ENCODE results near the gene STUB1.

The STUB1 gene

GRCh38 chr16:645852-646678, 34.1 kb upstream of the STUB1 start:
- DNase-seq = no peak

GRCh38 chr16:646679-647172, 33.5 kb upstream of the STUB1 start:
- DNase-seq = no peak

DNA sequence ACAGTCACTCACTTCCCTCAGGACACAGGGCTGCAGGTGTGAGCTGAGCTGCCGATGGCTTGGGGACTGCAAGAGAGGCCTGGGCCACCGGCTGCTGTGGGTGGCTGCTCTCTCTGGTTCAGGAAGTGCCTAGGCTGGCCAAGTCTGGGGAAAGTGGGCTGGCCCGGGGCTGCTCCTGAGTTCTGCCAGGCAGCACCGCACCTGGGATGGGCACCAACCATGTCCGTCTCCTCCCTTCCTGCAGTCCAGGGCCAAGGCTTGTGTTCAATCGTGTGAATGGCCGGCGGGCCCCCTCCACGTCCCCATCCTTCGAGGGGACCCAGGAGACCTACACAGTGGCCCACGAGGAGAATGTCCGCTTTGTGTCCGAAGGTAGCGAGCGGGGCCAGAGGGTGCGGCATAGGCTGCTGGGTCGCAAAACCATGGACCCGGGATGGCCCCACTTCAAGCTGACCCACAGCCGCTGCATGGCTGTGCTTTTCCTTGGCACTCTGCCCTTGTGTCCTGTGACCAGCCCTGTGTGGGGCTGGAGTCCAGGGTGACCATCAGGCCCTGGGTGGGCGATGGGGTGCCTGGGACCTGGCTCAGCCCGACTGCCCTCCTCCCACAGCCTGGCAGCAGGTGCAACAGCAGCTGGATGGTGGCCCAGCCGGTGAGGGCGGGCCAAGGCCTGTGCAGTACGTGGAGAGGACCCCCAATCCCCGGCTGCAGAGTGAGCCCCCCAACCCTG, 32.9 kb upstream of the STUB1 start:
- no peak for DNase-seq

- peak; percentile 10 for DNase-seq
Measured at GRCh38 chr16:648071-648780, 32.0 kb upstream of the STUB1 start.

DNA sequence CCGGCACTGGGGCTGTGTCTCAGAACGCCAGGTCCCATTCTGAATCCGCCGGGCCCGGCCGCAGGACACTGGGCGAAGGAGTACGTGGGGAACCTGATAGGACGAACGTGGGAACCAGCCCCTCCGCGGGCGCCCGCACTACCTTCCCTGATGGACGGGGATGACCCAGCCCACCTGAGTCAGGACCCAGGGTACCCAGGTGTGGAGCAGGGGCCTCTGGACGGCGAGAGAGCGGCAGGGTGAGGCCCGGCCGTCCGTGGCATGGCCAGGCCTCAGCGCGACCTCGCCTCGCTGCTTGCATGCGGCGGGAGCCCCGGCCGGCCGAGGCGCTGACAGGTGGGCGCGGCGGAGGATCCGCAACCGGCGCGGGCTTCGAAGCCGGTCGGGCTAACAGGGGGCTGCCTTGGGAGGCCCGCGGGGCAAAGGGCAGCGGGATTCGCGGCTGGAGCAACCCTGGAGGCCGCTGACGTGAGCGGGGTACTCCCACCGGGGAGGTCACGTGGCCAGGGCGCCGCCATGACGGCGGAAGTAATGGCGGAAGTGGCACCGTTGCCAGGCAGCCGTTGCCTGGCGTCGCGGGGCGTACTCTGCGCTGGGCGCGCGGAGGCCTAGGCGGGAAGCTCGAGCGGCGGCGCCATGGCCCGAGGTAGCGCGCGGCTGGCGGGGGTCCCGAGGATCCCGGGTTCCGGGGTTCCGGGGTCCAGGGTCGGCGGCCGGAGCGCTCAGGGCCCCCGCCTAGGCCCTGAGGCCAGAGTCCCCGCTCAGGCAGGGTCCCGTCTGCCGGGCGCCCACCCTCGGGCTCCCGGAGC, 31.2 kb upstream of the STUB1 start, which contains the start of gene WDR90:
WDR90 (plus strand) TSS at position 585 of the 809 bp plus-strand sequence; CDS start at position 637, 52 bp downstream.
- DNase-seq = peak; percentile 70

GRCh38 chr16:649631-650030, 30.6 kb upstream of the STUB1 start:
- no peak for DNase-seq

- DNase-seq = no peak
Measured at GRCh38 chr16:651844-652243, 28.4 kb upstream of the STUB1 start.

- no peak for DNase-seq
Measured at GRCh38 chr16:652454-653305, 27.5 kb upstream of the STUB1 start.

- no peak for DNase-seq
Measured at GRCh38 chr16:654034-654433, 26.2 kb upstream of the STUB1 start.

DNA sequence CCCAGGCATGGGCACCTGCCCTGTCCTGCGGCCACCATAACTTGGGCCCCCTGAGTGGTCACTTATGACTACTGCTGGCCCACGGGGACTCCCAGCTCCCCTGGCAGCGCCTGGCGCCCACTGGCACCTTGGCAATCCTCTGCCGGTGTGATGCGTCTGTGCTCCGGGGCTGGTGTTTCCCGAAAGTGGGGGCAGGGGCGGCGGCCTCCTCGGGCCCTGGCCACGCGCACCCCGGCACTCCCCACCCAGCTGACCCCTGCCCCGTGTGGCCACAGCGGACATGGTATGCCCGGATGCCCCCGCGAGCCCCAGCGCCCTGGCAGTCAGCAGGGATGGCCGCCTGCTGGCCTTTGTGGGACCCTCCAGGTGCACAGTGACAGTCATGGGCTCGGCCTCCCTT, 22.7 kb upstream of the STUB1 start:
- DNase-seq = no peak

DNA sequence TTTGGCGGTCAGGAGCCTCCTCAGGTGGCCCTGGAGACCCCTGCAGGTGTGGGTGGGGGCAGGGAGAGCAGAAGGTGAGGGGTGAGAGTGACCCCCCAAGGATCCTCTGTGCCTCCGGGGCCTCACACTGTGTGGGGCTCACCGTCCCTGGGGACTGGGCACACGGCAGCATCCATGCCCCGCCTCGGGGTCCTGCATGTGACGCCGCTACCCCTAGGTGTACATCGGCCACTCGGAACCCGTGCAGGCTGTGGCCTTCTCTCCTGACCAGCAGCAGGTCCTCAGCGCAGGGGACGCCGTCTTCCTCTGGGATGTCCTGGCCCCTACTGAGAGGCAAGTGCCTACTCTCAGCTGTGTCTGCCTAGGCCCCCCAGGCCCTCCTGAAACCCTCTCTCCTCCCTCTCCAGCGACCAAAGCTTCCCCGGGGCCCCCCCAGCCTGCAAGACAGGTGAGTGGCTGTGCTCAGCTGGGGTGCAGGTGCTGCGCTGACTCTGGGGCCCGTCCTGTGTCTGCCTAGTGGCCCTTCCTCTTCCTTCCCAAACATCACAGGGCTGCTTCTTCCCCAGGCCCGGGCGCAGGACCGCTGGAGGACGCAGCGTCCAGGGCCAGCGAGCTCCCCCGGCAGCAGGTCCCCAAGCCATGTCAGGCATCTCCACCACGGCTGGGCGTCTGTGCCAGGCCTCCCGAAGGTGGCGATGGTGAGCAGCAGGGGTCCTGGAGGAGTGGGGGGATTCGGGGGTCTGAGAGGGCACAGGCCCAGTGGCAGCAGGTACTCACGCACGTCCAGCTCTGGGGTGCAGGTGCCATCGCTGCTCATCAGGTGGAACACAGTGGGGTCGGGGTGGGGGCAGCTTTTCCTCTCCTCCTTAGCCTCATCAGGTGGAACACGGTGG, 21.3 kb upstream of the STUB1 start:
- DNase-seq = no peak

DNA sequence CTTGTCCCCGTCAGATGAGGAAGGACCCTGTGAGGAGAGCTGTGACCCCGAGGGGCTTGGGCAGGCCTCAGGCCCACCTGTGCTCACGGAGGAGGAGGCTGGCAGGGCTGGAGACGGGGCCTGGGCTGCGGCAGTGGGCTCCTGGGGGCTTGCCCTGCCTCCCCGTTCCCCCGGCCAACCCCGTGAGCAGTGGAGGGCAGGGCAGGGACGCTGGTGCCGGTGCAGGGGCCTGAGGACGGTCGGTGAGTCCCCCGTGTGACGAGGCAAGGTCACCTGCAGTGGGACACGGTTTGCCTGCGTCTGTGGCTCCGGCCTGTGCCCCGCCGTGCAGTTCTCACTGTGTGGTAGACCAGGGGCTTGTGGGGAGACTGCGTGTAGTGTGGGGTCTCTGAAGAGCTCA, 20.6 kb upstream of the STUB1 start:
- DNase-seq = no peak

GRCh38 chr16:660132-660458, 20.1 kb upstream of the STUB1 start:
- no peak for DNase-seq

DNA sequence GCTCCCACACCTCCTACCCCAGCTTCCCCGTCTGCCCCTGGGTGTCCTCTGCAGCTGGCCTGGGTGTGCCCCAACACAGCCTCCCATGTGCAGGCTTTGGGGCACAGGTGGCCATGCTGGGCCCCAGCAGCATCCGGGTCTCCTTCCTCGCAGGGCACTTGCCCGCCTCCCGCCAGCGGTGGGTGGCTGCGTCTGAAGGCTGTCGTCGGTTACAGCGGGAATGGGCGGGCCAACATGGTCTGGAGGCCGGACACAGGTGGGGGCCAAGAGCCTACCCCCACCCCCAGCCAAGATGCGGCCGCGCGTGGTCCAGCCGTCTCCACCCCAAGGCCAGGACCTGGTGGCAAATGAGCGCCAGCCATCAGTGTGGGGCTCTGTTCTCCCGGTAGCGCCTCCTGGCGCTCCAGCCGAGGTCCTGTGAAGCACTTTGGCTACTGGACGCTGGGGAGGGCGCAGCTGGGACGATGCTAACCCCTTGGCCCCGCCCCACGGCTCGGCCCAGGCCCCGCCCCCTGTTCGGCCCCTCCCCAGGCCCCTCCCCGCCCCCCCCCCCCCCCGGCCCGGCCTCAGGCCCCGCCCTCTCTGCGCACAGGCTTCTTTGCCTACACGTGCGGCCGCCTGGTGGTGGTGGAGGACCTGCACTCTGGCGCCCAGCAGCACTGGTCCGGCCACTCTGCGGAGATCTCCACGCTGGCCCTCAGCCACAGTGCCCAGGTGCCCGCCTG, 19.6 kb upstream of the STUB1 start:
- no peak for DNase-seq

DNA sequence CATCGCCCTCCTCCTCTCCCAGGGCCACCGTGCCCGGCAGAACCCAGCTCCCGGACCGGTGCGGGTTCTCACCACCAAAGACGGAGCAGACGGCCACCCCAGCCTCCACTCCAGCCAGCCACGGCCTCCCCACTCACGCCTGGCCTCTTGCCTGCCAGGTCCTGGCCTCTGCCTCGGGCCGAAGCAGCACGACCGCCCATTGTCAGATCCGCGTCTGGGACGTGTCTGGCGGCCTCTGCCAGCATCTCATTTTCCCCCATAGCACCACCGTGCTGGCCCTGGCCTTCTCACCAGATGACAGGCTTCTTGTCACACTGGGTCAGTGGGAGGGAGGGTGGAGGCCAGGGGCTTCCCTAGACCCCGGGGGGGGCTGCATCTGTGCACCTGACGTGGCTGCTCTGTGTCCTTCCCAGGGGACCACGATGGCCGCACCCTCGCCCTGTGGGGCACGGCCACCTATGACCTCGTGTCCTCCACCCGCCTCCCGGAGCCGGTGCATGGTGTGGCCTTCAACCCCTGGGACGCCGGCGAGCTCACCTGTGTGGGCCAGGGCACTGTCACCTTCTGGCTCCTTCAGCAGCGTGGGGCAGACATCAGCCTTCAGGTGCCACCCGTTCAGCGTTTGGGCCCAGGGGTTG, 18.9 kb upstream of the STUB1 start:
- DNase-seq = no peak

- no peak for DNase-seq
Measured at GRCh38 chr16:662095-662494, 18.1 kb upstream of the STUB1 start.

GRCh38 chr16:662597-662996, 17.6 kb upstream of the STUB1 start:
- no peak for DNase-seq

DNA sequence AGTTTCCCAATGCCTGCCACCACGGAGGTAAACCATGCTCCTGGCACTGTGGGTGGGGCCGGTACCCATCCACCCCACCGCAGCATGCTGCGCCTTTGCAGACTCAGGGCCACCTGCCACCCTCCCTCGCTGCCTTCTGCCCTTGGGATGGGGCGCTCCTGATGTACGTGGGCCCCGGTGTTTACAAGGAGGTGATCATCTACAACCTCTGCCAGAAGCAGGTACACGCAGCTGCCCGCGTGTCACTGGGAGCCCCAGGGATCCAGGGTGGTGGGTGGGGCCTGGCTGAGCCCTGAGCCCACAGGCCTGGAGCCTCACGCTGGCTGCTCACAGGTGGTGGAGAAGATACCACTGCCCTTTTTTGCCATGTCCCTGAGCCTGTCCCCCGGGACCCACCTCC, 13.6 kb upstream of the STUB1 start:
- no peak for DNase-seq

DNA sequence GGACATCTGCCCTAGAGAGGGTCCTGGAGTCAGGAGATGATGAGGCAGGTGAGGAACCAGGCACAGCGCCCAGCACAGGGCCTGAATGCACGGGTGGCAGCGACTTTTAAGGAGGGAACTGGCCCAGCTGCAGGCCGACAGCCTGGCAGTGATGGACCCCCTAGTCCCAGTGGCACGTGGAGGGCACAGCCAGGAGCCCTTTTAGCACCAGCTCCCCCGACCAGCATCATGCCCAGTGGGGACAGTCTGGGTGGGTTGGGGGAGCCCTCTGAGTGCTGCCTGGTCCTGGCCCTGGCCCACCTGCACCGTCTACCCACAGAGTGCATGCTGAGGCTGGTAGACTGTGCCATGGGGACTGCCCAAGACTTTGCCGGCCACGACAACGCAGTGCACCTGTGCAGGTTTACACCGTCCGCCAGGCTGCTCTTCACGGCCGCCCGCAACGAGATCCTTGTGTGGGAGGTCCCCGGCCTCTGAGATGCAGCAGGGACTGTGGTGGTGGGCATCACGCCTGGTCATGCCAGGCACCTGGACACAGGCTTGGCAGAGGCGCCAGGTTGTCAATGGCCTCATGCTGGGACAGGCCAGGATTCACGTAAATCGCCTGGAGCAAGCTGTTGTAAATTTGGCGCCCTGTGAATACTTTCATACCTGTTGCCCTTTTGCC, 13.0 kb upstream of the STUB1 start:
- no peak for DNase-seq

Measured in NCI-H446 treated with DMSO at 0.1 percent for 48 hours (cell line).